Hematopoietic multipotent progenitor cell treated with erythropoietin and hydrocortisone succinate and interleukin-3 and kit ligand, for 15 days (in vitro differentiated cells): ENCODE results near the gene MTCH2.

Source experiments
- DNase-seq: peaks from one replicate; pipeline ENCODE4 v3.0.0-alpha.2; 2015; ENCODE audit warnings: low spot score

MTCH2 gene

GRCh38 chr11:47589977-47590861, 52.1 kb downstream of the MTCH2 start:
- no peak for DNase-seq

- DNase-seq, result no peak
These were observed 52.8 kb downstream of the MTCH2 start for GRCh38 chr11:47589584-47589976.

- no peak for DNase-seq
These were observed 53.2 kb downstream of the MTCH2 start for GRCh38 chr11:47589118-47589517.

- DNase-seq, result no peak
These were observed 54.5 kb downstream of the MTCH2 start for GRCh38 chr11:47587723-47588326.

GRCh38 chr11:47587039-47587716, 55.2 kb downstream of the MTCH2 start:
- DNase-seq, result no peak

- DNase-seq, result no peak
These were observed 56.1 kb downstream of the MTCH2 start, which contains the start of gene FAM180B for GRCh38 chr11:47586098-47586855. Gene FAM180B, plus strand, starts transcription at chr11:47586678. Its CDS starts 91 bp downstream, at chr11:47586769.

- no peak for DNase-seq
These were observed 58.5 kb downstream of the MTCH2 start for GRCh38 chr11:47583844-47584243.

- DNase-seq, result peak; percentile 91
These were observed 63.5 kb downstream of the MTCH2 start, which contains the start of the genes KBTBD4 and NDUFS3 for GRCh38 chr11:47578524-47579494. Gene KBTBD4, minus strand, starts transcription at chr11:47578970. Its CDS starts 19 bp downstream, at chr11:47578951. Gene NDUFS3, plus strand, starts transcription at chr11:47579074. Its CDS starts 18 bp downstream, at chr11:47579092.

- DNase-seq, result no peak
These were observed 64.8 kb downstream of the MTCH2 start for GRCh38 chr11:47577460-47578041.

- no peak for DNase-seq
These were observed 69.0 kb downstream of the MTCH2 start for GRCh38 chr11:47573321-47573720.

- DNase-seq, result no peak
These were observed 69.6 kb downstream of the MTCH2 start for GRCh38 chr11:47572715-47573255.

GRCh38 chr11:47571895-47572294, 70.5 kb downstream of the MTCH2 start:
- no peak for DNase-seq

GRCh38 chr11:47571357-47571729, 71.0 kb downstream of the MTCH2 start:
- DNase-seq, result no peak

GRCh38 chr11:47570651-47571356, 71.6 kb downstream of the MTCH2 start:
- no peak for DNase-seq

GRCh38 chr11:47569646-47570045, 72.7 kb downstream of the MTCH2 start:
- DNase-seq, result no peak
